Panc1 (cell line): ENCODE data around the gene CADM4. TPM values are rescaled to one million over a fixed set of nuclear protein-coding genes. Genes with fewer than 3 reads are reported as not detected.

Source experiments
- ATAC-seq: fragments of 200-7000 bp; cut with Tn5 transposase; 2 replicates; pipeline ENCODE4 v1.9.1; 2020; ENCODE audit warnings: mild to moderate bottlenecking, moderate library complexity
- BruUV-seq: library from RNA; stranded (reverse); fragments of 400-500 nt; replicated peaks from 2 replicates; lab custom pipeline; 2021; lab: Mats Ljungman, UMichigan
- CTCF ChIA-PET: fragments of 300-600 bp; sonication (Branson Sonifier 250); formaldehyde crosslinking; loops from one replicate; lab custom pipeline; 2022; ENCODE audit warnings: antibody characterized with exemption; lab: Charles Lee
- POLR2A ChIA-PET: fragments of 300-600 bp; sonication (Branson Sonifier 250); formaldehyde crosslinking; loops from one replicate; lab custom pipeline; 2022; ENCODE audit warnings: antibody characterized with exemption; lab: Charles Lee
- DNase-seq: peaks from one replicate; pipeline ENCODE4 v3.0.0-alpha.2; 2010; ENCODE audit warnings: low read depth, low spot score
- H3K27ac ChIP-seq: 2 replicates; pipeline ENCODE4 v1.5.1; 2011; ENCODE audit warnings: mild to moderate bottlenecking, low read length, inconsistent platforms
- H3K27me3 ChIP-seq: fragments of 200-500 bp; sonication (Bioruptor generic); 2 replicates; pipeline ENCODE4 v1.6.0; 2014; ENCODE audit warnings: low read length, inconsistent platforms; ENCODE audit not compliant: control insufficient read depth, insufficient read depth
- H3K36me3 ChIP-seq: fragments of 200-500 bp; sonication (Bioruptor generic); 2 replicates; pipeline ENCODE4 v1.5.1; 2014; ENCODE audit warnings: inconsistent platforms, mild to moderate bottlenecking, low read length, moderate library complexity; ENCODE audit not compliant: control insufficient read depth, insufficient read depth
- H3K4me1 ChIP-seq: 2 replicates; pipeline ENCODE4 v1.5.1; 2011; ENCODE audit warnings: inconsistent platforms, mild to moderate bottlenecking, low read length, moderate library complexity; ENCODE audit not compliant: control insufficient read depth, insufficient read depth
- H3K4me3 ChIP-seq, 2 experiments: 2 replicates each; pipeline ENCODE4 v1.5.1; 2011 to 2012; ENCODE audit warnings: low read depth in 2 of 2, low read length in 2 of 2, mild to moderate bottlenecking in 2 of 2, inconsistent platforms in 1 of 2, moderate library complexity in 1 of 2
- H3K9me3 ChIP-seq: fragments of 200-500 bp; sonication (Bioruptor generic); 2 replicates; pipeline ENCODE4 v1.5.1; 2014; ENCODE audit warnings: low read depth, mild to moderate bottlenecking, inconsistent platforms, low read length, moderate library complexity; ENCODE audit not compliant: control insufficient read depth, insufficient read depth
- CTCF ChIP-seq: fragments of 450-650 bp; IDR thresholded peaks from 2 replicates; pipeline ENCODE4 v1.5.1; 2017; ENCODE audit warnings: mild to moderate bottlenecking
- POLR2AphosphoS5 ChIP-seq: IDR thresholded peaks from 2 replicates; pipeline ENCODE4 v1.6.1; 2012; ENCODE audit warnings: mild to moderate bottlenecking, low read depth, low read length, moderate library complexity
- REST ChIP-seq, 2 experiments: IDR thresholded peaks; 2 replicates each; pipeline ENCODE4 v1.6.1; 2011 to 2012; ENCODE audit warnings: low read depth in 2 of 2, control low read depth in 1 of 2, low read length in 1 of 2, mild to moderate bottlenecking in 1 of 2, moderate library complexity in 1 of 2; ENCODE audit not compliant: insufficient read depth in 1 of 2
- SIN3A ChIP-seq: IDR thresholded peaks from 2 replicates; pipeline ENCODE4 v1.6.1; 2012; ENCODE audit warnings: low read depth, mild to moderate bottlenecking, low read length, moderate library complexity, borderline replicate concordance; ENCODE audit not compliant: insufficient read depth
- TCF7L2 ChIP-seq: IDR thresholded peaks from 2 replicates; pipeline ENCODE4 v1.6.1; 2011; ENCODE audit warnings: mild to moderate bottlenecking, low read depth, low read length, inconsistent platforms
- in situ Hi-C: cut with HindIII; loops from 2 replicates; pipeline ENCODE4 v1.10.0; 2016; ENCODE audit warnings: low sequenced_read_pairs, low pct_unique_long_range_greater_than_20kb
- intact Hi-C: fragments of 100-400 bp; cut with micrococcal nuclease; formaldehyde crosslinking; loops from one replicate; pipeline ENCODE4 v1.10.0; 2022; ENCODE audit not compliant: unreplicated experiment
- total RNA-seq: library from RNA; stranded (reverse); gene quantifications from one replicate; pipeline ENCODE4 v1.2.1, GENCODE V29; 2021; ENCODE audit not compliant: unreplicated experiment

CADM4 gene
- total RNA-seq, 1 experiment from 2014 or later, result 2.7 TPM

DNA sequence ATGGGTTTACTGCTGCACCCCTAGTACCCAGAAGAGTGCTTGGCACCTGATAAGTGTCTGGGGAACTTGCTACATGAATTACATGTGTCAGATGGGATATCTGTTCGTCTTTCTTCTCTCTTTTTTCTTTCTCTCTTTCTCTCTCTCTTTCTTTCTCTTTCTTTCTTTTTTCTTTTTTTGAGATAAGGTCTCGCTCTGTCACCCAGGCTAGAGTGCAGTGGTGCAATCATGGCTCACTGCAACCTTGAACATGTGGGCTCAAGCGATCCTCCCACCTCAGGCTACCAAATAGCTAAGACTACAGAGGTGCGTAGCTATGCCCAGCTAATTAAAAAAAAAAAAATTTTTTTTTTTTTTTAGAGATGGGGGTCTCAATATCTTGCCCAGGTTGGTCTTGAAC is 6.1 kb downstream of the CADM4 start:
- Histone ChIP-seq H3K4me3 (no peak overlapping the region), H3K27ac (no peak overlapping the region), H3K36me3 (no peaks in the 10 kb centered on the region), H3K9me3 (no peaks in the 10 kb centered on the region), H3K4me1 (peaks cover 3% of the 10 kb centered on the region), H3K27me3 (no peaks in the 10 kb centered on the region)
- ATAC-seq (no peak), DNase-seq (no peak)
- BruUV-seq, result no TSS peak
- in situ Hi-C loops (no loop called here), intact Hi-C loops (no loop called here)
- no peak for TF ChIP-seq SIN3A
- TF ChIP-seq CTCF, result no peak
- TF ChIP-seq TCF7L2, result no peak
- TF ChIP-seq POLR2AphosphoS5, result no peak
- TF ChIP-seq REST (IDR thresholded peaks at IDR 0.05; ENCODE audit: insufficient read depth in 1 of 2, low read depth in 2 of 2, low read length in 1 of 2), result no peak
- ChIA-PET POLR2A (interaction anchor here (0.6 kb wide), 1 partner anchor 629 kb away, joined by 6 read pairs; no protein-coding TSS in a partner anchor), CTCF (interaction anchor here (0.6 kb wide), 1 partner anchor 714 kb away, joined by 4 read pairs; no protein-coding TSS in a partner anchor)

- Histone ChIP-seq H3K9me3 (no peaks in the 10 kb centered on the region), H3K36me3 (no peaks in the 10 kb centered on the region), H3K4me3 (no peak overlapping the region), H3K27me3 (no peaks in the 10 kb centered on the region), H3K27ac (no peak overlapping the region), H3K4me1 (peaks cover 3% of the 10 kb centered on the region)
- DNase-seq, result no peak
- intact Hi-C loops (no loop called here), in situ Hi-C loops (no loop called here)
- BruUV-seq, result no TSS peak
- TF ChIP-seq POLR2AphosphoS5 (no peak), SIN3A (no peak), REST (IDR thresholded peaks at IDR 0.05; ENCODE audit: insufficient read depth in 1 of 2, low read depth in 2 of 2, low read length in 1 of 2) (no peak), CTCF (no peak), TCF7L2 (no peak)
- ChIA-PET POLR2A (no interaction called here), CTCF (no interaction called here)
- ATAC-seq, result no peak
Observed at GRCh38 chr19:43631491-43631890, 8.2 kb downstream of the CADM4 start.
